HG03571 (cell line): Measurements from ENCODE around the gene ZFP62.
A peak's percentile ranks its signal among the peaks of the same experiment; 100 is the strongest.

Experiments used
- ATAC-seq: cut with Tn5 transposase; IDR thresholded peaks from one replicate; pipeline ENCODE4 v1.9.1; 2021; ENCODE audit not compliant: unreplicated experiment

Gene ZFP62

DNA sequence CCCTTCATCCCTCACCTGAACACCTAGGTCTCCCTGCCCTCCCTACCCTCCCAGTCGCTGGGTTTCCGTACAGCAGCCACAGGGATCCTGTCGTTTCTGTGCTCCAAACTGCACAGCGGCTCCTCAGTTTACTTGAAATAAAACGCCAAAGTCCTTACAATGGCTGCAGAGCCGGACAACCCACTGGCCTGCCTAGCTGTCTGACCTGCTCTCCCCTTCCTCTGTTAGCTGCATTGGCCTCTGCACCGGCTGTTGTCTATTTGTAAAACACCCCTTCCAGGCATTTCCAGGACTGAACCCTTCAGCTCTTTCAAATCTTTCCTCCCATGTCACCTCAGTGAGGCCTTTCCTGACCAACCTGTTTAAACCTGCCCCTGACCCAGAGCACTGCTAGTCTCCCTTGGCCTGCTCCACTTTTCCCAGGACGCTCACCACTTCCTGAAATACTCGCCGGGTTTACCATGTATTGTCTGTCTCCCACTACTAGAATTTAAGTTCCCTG, 49.4 kb downstream of the ZFP62 start:
- no peak for ATAC-seq

DNA sequence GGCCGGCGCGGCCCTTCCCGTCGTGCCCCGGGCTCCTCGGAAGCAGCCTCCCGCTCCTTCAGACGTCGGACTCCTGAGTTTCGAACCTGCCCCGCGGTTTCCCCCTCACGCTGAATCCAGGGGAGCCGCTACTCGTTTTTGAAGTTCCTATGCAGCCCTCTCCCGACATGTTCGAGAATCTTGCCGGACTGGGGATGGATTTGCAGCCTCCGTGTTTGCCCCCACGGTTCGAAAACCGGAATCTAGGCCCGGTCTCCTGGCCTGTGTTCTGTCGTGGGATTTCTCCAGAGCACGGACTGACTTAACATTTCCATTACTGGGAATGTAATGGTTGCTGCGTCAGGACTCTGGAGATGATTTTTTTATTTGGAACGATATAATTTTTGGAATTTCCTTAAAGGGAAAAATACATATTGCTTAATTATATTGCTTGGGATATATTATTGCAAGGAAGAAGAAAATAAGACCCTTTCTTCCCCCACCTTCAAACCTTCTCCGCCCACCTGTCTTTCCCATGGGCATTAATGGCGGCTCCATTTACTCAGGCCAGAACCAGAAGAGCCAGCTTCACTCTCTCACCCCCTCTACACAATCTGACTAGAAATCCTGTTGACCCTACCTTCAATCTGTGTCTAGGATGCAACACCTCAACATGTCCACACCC, 50.0 kb downstream of the ZFP62 start:
- ATAC-seq = no peak

DNA sequence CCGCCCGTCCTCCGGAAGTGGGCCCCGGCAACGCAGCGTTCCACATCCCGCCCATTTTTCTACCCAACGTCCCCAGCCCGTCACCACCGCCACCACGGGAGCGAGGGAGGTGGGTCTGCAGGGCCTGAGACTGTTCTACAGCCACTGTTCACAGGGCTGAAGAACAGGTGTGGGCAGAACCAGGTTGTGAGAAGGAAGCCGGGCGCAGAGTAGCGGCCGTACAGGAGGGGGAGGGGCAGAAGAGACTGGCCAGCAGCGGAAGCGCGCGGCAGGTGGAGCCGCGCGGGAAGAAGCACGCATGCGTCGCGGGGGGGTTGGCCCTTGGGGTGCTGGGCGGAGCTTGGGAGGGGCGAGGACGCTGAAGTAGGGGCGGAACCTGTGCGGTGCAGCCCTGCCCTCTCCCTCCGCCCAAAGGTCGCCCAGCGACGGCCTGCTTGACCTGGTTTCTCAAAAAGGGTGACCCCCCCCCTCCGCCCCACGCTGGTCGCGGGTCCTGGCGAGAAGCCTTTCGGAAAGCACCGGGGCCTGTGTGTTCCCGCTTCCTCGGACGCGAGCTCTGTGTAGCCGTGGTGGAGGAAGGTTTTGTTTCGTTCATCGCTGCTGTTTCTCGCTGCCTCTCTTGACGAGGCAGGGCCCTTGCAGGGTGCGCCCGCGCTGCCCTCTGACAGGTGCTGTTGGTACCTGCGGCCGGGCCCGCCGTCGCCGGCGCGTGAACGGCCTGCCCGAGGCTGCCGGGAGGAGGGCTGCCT, 50.7 kb downstream of the ZFP62 start:
- ATAC-seq = peak; percentile 65

DNA sequence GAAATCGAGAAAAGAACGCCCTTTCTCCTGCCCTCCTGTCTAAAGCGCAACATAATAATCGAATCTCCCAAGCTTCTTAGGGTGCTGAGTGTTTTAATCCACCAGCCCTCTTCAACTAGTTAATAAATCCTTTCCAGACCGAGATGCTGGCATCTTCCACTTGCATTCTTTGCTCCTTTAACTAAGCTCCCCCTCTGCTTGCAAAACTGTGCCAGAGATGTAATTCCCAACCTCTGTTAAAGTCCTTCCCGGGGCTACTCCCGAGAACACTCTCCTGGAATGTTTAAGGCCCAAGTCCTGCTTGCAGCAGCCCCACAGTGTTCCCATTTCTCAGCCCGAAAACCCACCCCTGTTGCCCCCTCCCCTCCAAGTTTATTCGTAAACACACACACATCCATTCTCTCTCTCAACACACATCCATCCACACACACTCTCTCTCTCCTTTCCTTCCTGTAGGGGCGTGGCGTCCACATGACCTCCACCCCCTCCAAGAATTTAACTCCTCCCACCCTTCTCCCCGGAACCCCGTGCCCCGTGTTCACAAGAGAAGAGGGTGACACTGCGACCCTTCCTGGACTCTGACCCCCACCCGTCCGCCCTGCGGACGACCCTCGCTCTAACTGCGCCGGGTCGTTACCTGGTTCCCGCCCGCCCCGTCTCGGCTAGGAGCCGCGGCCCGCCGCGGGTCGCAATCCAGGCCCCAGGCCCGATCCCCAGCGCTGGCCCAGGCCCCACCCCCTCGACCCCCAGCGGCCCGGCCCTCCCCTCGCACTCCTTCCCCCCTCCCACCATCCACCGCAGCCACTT, 51.5 kb downstream of the ZFP62 start:
- peak; percentile 50 for ATAC-seq

DNA sequence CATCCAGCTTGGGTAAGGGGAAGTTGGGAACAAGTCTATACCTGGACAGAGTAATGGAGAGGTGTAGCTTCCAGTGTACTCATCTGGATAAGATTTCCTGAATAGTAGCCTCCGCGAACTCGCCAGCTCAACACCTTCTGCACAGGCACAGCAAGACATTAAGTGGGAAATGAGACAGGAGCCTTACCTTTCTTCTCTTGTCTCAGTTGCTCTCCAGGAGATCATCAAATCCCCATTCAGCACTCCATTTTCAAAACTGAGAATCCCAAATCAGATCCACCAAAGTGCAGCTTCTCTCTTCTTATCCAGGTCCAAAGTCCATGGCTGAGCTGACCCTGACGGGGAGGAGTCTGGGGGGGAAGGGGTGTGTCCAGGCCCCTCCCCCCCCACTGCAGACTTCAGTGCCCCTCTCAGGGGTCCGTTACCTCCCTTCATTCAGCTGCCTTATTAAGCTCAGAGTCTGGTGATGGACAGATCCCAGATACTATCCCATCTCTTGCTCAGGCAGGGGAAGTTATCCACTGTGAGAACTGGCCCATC, 52.5 kb downstream of the ZFP62 start:
- ATAC-seq = no peak

DNA sequence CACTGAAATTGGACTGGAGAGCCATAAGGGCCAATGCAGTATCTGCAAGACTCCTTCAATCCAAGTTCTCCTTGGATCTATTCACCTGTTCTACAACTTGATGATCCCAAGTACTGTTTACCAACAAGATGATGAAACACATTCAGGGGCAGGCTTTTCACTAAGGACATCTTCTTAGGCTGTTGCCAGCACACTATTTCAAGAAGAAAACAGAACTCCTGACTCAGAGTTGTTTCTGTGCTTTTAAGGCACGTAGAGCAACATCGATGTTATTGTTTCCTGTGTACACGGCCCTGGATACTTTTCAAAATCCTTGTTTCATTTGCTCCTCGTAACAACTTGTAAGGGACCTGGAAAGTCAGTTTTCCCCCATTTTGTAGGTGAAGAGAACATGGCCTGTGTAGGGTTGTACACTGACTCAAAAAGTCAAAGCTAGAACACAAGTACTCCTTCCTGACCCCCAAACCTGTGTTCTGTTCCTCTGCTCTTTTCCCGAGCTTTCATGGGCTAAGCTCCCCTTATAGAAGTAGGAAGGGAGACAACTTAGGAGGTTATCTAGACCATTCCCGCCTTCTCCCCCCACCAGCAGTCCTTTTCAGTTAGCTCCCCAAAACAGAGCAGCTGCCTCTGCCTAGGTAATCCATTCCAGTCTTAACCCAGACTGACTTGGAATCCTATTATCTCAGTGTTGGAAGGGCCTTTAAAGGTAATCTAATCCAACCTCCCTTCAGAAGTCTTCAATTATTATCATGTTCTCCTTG, 53.2 kb downstream of the ZFP62 start:
- ATAC-seq = no peak

DNA sequence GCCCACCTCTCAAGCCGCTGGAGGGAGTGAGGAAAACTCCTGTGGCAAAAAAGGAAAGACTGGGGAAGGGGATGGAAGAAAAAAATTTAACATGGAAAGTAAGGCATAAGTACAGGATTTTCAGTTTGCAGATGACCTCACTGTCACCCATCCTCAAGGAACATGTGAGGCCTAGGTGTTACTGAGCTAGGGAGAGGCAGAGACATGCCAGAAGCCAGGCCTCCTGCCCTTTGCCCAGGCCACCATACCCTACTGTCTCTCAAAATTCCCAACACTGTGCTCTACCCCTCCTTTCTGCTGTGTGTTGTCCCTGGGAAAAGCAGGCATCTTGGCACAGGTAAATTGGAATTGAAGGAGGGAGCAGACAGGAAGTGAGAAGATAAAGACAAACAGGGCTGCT, 54.0 kb downstream of the ZFP62 start:
- no peak for ATAC-seq

DNA sequence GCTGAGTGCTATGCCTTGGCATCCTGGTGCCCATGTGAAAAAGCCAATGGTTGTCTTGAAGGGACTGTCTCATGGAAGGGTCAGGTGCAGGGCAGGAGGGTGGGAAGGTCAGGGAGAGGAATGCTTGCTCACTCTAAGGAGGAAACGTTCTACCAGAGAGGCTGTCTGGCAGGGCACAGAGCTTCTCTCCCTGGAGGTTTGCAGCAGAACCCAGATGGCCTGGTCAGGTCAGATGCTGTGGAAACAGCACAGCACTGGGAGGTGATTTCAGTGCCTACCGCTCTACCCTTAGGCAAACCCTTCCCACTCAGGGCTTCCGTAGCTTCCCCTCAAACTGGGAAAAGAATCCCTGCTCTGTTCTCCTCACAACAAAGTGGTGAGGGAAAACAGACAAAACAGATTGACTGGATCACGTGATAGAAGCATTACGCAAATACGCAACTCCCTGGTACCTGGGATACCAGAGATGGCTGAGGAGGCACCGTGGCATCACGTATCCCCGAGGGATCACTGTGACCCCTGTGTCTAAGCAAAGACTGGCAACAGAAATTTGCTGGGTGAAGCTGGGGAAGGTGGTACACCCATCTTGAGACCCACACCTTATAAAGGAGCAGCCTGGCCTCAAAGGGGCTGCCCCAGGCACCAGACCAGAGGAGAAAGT, 54.6 kb downstream of the ZFP62 start:
- no peak for ATAC-seq

DNA sequence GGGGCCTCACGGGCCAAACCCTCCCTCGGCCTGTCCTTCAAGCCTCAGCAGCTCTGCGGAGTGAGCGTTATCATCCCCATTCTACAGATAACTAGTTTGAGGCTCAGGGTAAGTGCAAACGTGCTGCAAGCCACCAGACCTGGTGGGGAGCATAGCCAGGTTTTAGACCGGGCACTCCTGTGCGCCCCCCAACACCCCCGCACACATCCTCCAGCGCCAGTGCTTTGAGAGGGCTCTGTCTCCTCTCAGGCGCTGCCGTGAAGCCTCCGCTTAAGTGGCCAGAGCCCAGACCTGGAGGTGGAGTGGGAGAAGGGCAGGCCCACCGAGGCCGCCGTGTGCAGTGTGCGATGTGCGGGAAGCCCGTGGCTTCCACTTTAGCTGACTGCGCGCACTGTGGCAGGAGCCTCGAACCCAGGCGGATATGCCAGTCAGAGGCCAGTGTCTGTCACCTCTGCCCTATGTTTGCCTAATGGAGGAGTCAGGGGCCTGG, 56.9 kb downstream of the ZFP62 start:
- ATAC-seq = peak; percentile 7

DNA sequence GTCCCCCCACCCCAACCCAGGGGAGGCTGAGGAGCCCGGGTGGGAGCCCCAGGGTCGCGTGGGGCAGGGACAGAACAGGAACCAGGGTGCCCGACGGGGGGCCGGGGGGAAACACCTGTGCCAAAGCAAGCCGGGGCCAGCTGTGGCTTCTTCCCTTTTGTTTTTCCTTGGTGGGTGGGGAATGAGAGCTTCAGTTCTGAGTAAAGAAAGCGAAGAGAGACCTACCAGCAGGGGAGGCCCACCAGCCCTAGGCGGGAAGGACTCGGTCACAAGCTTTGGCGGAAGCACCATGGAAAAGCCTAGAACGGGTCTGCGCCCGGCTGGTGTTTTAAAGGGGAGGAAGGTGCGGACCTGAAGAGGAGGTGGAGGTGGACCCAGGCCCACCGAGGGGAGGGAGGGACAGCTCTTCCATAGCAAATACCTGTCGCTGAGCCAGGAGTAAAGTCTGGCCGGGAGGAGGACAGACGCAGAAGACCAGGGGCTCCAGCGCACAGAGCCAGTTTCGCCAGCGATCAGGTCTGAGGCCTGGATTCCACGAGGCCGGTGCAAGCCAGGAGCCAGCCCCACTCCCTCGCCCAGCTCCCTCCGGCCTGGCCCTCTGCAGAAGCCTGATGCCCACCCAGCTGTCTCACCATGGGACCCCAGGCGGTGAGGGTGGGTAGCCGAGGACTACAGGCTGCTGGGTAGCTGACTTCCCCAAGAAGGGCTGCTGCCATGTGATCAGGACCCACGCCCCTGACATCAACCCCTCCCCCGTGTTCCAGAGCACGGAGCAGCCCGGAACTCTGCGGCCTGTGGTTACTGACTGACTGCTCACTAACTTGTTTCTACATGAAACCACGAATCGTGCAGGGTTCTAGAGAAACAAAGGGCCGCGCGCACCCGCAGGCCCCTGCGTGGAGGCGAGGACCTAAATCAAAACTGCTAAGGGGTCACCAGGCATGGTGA, 57.6 kb downstream of the ZFP62 start:
- ATAC-seq = peak; percentile 53

DNA sequence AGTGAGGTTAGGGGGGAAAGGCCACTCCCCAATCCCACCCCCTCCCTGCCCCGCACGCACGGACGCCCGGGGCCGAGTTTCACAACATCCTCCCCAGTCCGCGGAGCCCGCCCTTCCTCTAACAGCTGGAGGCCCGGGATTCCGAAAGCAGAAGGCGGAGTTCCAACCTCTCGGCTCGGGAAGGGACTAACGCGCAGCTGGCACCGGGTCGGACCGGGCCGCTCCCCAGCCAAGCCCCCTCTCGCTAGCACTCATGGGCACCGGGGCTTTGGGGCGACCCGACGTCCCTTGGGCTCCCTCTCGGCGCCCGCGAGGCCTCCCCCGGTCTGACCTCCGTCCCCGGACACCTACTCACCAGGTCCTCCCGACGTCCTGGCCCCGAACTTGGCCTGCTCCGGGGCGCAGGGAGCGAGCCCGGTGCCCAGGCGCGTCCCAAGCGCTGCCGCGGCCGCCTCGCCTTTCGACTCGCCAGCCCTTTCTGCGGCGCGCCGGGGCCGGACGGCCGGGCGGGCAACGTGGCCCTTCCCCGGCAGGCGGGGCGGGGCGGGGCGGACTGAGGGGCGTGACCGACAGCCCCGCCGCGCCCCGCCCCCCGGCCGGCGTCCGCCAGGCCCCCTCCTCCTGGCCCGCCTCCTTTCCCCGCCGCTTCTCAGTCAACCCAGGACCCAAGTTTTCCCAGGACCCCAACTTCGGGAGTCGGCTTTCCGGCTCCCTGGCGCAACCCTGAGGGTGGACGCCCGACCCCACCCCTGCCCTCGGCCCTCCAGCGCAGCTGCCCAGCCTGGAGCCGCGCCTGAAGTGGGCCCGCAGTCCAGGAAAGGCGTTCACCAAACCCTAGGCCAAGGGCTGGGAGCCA, 58.5 kb downstream of the ZFP62 start, which contains the start of gene MGAT1:
Gene MGAT1 (minus strand): TSS at position 482 of the 856 bp plus-strand sequence. CDS start 9,835 bp downstream, outside the sequence.
- ATAC-seq = peak; percentile 44

DNA sequence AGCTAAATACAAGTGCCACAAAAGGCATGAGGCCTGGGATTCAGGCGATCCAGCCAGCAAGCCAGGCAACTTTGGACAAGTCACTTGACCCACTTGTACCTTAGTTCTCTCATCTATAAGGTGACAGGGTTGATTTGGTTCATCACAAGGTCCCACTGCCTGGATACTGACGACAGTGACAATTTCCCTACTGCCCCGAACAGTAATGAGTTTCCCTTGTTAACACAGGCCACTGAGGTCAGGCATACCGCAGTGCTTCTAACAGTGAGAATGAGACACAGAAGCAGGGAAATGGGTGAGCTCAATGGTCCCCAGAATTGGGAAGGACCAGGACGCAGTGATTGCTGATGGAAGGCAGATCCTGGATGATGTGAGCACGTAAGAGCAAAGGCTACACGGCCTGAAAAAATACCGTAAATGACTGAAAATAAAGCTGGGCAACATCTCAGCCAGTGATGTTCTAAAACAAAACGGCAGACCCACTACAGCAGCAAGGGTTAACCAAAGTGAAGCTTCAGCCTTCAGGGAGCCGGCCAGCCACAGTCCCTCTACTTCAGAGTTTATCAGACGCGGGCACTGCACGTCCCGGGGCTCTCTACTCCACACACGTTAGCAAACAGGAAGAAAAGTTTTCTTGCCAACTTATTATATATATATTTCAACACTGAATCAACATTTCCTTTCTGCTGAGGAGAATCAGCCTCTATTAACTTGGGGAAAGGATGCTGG, 59.3 kb downstream of the ZFP62 start:
- no peak for ATAC-seq

DNA sequence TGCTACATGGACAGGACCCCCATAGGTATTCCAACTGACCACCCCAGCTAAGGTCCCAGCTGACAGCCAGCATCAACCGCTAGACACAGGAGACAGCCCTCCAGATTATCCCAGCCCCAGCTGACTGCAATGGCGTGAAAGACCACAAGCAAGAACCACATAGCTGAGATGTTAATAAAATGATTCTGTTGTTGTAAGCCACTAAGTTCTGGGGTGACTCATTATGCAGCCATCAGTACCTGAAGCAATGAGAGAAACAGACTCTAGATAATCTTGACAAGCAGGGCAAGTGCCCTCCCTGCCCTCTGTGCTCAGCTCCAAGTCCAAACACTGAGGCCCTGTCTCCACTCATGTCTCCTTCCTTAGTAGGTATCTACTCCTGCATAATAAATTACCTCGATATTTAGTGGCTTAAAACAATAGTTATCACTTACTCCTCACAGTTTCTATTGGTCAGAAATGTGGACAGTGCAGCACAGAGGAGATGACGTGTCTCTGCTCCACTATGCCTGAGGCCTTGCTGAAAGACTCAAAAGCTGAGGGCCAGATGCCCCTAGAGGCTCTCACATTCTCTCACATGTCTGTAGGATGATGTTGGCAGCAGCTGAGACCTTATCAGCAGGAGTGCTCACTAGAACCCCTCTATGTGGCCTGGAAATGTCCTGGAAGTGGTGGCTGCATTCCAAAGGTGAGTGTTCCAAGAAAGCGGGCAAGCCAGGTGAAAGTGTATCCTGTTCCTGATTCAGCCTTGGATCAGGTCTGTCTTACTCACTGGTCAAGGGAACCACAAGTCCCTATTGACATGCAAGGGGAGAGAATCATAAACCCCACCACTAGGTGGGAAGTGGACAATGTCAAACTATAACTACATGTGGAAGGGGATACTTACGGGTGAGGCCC, 60.9 kb downstream of the ZFP62 start:
- ATAC-seq = no peak

DNA sequence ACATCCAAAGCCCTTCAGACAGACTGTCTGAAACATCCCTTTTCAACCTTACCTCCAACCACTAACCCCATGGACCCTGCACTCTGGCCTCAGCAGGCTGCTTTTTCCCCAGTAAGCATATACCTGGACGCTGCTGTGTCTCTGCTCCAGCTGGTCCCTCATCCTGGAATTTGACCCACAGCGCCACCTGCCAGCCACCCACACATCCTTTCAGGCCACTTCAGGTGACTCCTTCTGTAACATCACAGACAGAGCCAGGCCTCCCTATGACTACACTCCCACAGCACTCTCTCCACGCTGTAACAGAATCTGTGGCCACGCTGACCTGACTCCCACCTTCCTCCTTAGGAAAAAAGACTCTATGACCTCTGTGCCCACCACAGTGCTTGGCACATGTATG, 61.9 kb downstream of the ZFP62 start:
- no peak for ATAC-seq

DNA sequence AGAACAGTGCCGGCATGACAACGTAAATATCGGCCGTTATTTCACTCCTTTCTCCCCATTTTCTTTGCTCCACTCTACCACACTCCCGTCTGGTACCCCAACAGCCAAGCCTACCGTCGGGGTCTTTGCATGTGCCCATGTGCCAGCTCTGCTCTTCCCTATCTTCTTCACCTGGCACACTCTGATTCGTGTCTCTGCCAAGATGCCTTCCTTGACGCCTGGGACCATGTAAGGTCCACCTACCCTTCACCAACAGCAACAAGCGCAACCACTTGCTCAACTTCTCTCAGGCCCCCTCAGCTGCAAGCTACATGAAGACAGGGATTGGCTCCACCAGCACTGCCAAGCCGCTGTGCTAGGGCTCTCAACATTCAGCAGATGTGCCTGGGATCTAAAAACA, 62.9 kb downstream of the ZFP62 start:
- ATAC-seq = no peak
